M059J (cell line): ENCODE data around the gene KANSL3. TPM values are rescaled to one million over a fixed set of nuclear protein-coding genes. Genes with fewer than 3 reads are reported as not detected.
A peak's percentile ranks its signal among the peaks of the same experiment; 100 is the strongest.
"Not testable (repeated sequence)": the region's sequence is repeated elsewhere in the genome, so short reads cannot be mapped to it uniquely, and the experiment has no call there.

Experiments
- DNase-seq: peaks from one replicate; pipeline ENCODE4 v3.0.0-alpha.2; 2012; ENCODE audit warnings: low read depth
- total RNA-seq: library from RNA; depleted of rRNA; stranded (reverse); fragments of >200 nt; shearing (Covaris generic); gene quantifications from 2 replicates; pipeline ENCODE4 v1.2.3, GENCODE V29; 2014

Gene KANSL3
- total RNA-seq, 1 experiment from 2014 or later: 45.2 TPM

DNA sequence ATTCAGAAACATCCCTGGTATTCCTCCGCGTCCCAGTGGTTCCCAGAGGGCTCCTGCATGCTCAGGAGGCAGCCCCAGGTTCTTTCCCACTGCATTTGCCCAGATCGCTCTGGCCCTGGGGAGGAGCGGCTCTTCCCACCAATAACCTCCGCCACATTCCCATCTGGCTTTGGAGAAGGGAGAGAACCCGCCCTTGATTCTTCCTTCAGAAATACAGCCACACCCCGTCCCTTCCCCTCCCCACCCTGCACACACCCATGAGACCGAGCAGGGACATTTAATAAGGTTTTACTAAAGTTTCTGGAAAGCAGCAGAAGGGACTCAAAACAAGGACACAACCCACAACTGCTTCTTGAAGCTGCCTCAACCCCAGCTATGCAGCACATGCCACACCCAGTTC lies 79.6 kb downstream of the KANSL3 start:
- no peak for DNase-seq

- DNase-seq: no peak
Observed at GRCh38 chr2:96558061-96558460, 80.1 kb downstream of the KANSL3 start.

DNA sequence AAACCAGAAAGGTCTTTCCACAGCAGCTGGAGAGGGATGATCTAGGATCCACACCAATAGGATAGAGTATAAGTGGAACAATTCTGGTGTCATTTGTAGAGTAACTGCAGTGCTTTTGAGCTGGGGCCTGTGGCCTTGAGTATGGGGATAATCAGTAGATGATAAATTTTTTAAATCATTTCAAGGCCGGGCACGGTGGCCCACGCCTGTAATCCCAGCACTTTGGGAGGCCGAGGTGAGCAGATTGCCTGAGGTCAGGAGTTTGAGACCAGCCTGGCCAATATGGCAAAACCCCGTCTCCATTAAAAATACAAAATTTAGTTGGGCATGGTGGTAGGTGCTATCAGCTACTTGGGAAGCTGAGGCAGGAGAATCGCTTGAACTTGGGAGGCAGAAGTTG lies 80.7 kb downstream of the KANSL3 start:
- not testable (repeated sequence) for DNase-seq

DNA sequence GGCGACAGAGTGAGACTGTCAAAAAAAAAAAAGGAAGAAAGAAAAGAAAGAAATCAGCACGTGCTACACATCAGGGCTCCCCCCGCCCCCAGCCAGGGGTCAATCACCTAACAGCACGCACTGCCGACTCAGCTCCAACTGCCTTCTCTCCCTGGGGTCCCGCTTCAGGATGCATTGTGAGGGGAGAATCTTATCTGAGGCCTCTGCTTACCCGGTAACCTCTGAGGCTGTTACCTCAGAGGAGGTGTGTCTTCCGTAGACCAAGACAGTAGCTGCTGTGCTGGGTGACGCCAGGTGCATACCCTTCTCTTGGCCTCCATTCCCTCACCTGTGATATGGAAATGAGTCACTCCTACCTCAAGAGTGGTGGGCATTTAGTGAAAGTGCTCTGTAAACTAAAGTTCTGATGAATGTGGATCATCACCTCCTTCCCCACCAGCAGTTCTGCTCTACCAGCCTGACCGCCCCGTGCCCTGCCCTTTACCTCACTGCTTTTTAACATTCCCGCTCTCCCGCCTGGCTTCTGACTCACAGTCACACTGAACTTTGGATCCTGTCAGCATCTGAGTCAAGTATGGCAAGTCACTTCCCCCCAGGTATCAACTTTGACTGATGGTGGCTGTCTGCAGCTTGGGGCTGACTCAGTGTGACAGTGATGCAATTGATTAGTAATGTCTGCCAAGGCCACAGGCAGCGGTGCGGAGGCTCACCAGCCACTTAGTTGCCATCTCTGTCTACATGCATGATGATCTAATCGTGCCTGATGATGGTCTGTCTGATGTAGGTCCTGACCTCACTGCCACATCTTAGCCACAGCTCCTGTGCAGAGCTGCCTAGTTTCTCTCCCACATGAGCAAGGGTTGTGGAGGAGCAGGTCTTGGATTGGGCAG lies 81.4 kb downstream of the KANSL3 start:
- peak; percentile 96 for DNase-seq

DNA sequence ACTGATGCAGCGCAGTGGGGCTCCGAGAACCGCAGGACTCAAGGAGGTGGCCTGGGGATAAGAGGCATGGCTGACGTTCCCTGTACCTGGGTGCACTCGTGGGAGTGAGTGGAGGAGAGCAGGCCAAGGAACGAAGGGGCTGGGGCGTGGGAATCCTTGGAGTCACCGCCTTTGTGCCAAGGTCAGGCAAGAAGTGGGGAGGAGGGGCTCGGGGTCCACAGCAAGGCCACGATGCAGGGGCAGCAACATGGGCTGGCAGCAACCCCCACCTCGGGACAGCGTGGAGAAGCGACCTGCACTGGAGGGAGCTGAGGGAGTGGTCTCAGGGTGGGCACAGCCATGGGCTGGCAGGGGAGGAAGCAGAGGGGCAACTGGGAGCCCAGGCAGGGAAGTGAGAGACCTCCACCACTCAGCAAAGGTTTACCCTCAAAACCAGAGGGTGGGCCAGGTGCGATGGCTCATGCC lies 82.9 kb downstream of the KANSL3 start:
- DNase-seq: no peak

DNA sequence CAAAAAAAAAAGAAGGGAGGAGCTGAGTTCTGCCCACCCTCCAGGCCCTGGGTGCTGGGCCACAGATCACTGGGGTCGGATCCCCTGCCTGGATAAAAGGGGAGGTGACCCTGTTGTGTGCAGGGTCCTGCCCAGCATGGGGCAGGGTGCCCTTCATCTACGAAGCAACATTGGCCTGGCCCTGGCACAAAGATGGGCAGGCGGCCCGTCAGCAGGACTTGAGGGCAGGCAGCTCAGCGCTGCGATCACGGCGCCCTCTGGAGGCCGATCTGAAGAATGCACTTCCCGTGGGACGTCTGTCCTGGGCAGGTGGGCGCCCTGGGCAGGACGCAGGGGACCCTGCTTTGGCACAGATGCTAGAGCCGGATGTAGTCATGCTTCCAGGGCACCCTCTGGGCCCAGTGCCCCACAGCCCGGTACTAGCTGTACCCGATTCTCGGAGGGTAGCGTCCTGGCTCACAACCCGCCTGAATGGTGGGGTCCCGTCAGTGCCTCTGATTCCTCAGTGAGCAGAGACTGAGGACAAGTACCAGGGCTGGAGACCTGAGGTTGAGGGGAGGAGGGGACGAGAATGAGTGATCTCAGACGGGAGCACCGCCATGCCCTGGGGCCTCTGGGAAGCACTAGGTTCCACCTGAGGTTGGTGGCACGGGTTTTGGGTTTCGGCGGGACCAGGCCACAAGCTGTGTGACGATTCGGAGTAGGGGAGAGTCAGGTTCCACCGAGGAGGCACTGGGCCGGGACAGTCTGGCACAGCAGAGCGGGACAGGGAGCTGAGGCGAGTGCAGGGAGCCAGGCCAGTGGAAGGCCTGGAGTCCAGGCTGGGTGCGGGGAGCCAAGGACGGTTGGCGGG lies 83.6 kb downstream of the KANSL3 start:
- DNase-seq: peak; percentile 44

DNA sequence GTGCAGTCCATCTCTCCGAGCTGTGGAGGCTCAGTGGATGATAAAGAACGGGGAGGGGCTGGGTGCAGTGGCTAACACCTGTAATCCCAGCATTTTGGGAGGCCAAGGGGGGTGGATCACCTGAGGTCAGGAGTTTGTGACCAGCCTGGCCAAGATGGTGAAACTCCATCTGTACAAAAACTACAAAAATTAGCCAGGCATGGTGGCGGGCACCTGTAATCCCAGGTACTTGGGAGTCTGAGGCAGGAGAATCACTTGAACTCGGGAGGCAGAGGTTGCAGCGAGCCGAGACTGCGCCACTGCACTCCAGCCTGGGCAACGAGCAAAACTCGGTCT lies 84.2 kb downstream of the KANSL3 start:
- not testable (repeated sequence) for DNase-seq

GRCh38 chr2:96553176-96553956 lies 84.7 kb downstream of the KANSL3 start:
- no peak for DNase-seq

DNA sequence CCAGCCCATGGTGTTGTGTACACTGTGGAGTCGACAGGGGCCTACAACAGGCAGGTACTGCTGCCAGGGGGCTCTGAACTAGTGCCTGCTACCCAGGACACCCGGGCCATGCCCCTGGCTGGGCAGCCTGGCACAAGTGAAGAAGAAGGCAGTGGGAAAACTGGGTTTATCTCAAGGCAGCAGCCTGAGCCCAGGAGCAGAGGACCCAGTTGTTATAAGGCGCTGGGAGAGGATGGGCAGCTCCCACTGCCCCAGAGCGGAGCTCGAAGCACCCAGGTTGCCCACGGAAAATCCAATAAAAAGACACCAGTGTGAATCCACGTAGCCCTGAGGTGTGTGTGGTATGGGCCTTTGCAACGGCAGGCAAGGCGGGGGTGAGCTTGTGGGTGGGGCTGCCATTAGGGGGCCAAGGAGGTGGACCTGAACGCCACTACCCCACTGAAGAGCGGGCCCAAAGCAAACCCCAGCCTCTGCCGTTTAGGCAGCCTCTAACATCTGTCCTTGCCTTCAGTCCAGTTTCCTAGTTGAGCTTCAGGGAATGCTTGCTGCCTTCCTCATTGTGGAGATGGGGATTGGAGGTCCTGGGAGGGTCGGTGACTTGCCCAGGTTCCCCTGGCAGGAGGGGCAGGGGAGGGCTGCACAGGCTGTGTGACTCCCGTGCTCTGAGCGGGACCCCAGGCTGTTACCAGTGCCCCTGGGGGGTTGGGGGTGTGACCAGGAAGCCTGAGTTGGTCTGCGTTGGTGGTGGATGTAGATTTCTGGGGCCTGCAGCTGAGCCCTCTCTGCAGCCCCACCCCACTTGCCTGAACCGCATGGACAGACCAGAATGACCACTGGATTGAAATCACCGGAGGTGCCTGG lies 85.6 kb downstream of the KANSL3 start:
- no peak for DNase-seq

- no peak for DNase-seq
Observed at GRCh38 chr2:96551605-96552314, 86.4 kb downstream of the KANSL3 start.

- no peak for DNase-seq
Observed at GRCh38 chr2:96550787-96551604, 87.1 kb downstream of the KANSL3 start.

GRCh38 chr2:96549967-96550786 lies 87.9 kb downstream of the KANSL3 start:
- no peak for DNase-seq

GRCh38 chr2:96549466-96549785 lies 88.7 kb downstream of the KANSL3 start:
- DNase-seq: no peak

- DNase-seq: no peak
Observed at GRCh38 chr2:96548558-96549465, 89.3 kb downstream of the KANSL3 start.

DNA sequence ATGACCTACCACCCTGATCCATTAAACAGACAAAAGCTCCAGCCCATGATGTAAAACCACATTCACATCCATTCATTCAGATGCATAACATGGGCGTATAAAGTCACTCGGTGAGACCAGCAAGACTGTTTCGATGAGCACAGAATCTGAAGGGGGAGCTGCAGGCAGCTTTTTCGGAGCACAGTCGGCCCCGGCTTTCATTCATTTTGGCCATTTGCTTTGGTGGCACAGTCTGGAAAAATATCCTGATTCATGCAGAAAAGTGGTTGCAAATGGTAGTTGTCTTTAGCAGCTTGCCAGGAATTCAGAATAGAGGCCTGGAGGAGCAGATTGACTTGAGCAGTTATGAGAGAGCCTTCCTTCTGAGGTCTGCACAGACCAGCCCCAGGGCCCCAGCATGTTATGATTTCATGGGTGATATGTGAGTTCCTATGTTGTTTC lies 90.4 kb downstream of the KANSL3 start:
- no peak for DNase-seq

GRCh38 chr2:96547203-96547641 lies 90.9 kb downstream of the KANSL3 start:
- no peak for DNase-seq

DNA sequence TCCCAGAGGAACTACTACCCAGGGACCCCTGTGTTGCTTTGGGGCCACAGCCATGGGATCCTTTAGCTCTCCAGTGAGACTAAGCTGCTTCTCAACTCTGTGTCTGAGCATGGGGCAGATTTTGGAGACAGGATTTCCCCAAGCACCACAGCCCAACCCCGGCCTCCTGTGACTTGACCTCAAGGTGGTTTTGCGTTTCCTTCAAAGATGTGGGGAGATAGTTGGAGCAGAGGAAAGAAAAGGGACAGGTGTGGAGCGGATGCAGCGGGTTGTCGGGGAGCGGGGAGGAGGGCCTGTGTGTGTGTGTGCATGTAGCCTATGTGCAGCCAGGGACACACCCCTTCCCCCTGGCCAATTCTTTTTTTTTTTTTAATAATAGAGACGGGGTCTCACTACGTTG lies 91.3 kb downstream of the KANSL3 start:
- no peak for DNase-seq

GRCh38 chr2:96546321-96546720 lies 91.8 kb downstream of the KANSL3 start:
- no peak for DNase-seq
